ENCODE data around the gene KRT4. TPM values are rescaled to one million over a fixed set of nuclear protein-coding genes. Genes with fewer than 3 reads are reported as not detected.

The KRT4 gene
- total RNA-seq, 1 experiment from 2014 or later = not detected

DNA sequence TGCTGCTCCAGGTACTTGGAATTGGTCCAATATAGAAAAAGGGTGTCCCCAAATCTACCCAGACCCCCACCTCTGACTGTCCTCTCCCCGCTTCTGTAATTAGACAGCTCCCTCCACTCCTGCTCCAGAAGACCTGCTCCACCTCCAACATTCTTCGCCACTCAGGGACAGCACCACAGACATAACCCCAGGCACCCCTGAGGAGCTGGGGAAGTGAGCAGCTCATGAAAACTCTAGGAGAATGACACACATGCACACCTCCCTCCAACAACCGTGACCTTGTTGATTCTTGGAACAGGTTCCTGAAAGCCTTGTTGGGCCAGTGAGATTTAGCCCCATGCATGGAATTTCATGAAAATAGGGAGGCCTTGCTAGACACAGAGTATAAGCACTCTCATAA lies 8.2 kb downstream of the KRT4 start:
- H4K8ac ChIP-seq (replicated peaks; ENCODE audit: insufficient read length, low read depth, low read length) = no peak overlapping the region
- no peak overlapping the region for H2BK20ac ChIP-seq (ENCODE audit: low read depth, low read length, poor library complexity, severe bottlenecking)
- H2BK120ac ChIP-seq (ENCODE audit: low read depth, low read length, poor library complexity, severe bottlenecking) = no peak overlapping the region
- no peak overlapping the region for H3K23ac ChIP-seq (ENCODE audit: insufficient read length, low read depth, low read length)
- peaks cover 2% of the 10 kb centered on the region; the same call in 1 of the 2 replicates for H3K4me1 ChIP-seq (ENCODE audit: insufficient read depth, low read length)
- no peak overlapping the region for H3K4me2 ChIP-seq (ENCODE audit: insufficient read depth, insufficient read length, low read length)
- no peak overlapping the region for H3K14ac ChIP-seq (ENCODE audit: insufficient read depth, low read length)
- H3K9me3 Mint-ChIP-seq = no peaks in the 10 kb centered on the region
- no peak overlapping the region for H3K27ac ChIP-seq (ENCODE audit: insufficient read length, low read depth, low read length)
- no peaks in the 10 kb centered on the region for H3K79me2 ChIP-seq (ENCODE audit: insufficient read depth, low read length)
- no peaks in the 10 kb centered on the region for H3K27me3 ChIP-seq (ENCODE audit: insufficient read depth, low read length)
- no peak overlapping the region for H3K4me3 Mint-ChIP-seq
- no CpG with 5 or more reads among the region's 3 CpGs for WGBS (ENCODE audit: extremely low coverage, insufficient read length, low lambda C conversion rate)
- no peaks in the 10 kb centered on the region for H4K20me1 ChIP-seq (ENCODE audit: control insufficient read depth, insufficient read depth, insufficient read length)
- H4K5ac ChIP-seq (ENCODE audit: insufficient read length, low read depth, low read length) = no peak overlapping the region
- H2BK12ac ChIP-seq (ENCODE audit: insufficient read length, low read depth, low read length) = no peak overlapping the region
- TF ChIP-seq, protein P1, sequence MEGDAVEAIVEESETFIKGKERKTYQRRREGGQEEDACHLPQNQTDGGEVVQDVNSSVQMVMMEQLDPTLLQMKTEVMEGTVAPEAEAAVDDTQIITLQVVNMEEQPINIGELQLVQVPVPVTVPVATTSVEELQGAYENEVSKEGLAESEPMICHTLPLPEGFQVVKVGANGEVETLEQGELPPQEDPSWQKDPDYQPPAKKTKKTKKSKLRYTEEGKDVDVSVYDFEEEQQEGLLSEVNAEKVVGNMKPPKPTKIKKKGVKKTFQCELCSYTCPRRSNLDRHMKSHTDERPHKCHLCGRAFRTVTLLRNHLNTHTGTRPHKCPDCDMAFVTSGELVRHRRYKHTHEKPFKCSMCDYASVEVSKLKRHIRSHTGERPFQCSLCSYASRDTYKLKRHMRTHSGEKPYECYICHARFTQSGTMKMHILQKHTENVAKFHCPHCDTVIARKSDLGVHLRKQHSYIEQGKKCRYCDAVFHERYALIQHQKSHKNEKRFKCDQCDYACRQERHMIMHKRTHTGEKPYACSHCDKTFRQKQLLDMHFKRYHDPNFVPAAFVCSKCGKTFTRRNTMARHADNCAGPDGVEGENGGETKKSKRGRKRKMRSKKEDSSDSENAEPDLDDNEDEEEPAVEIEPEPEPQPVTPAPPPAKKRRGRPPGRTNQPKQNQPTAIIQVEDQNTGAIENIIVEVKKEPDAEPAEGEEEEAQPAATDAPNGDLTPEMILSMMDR (conservative IDR thresholded peaks at IDR 0.05) = no peak
- H2BK5ac ChIP-seq (ENCODE audit: insufficient read length, low read length) = no peak overlapping the region
- H4K91ac ChIP-seq (ENCODE audit: insufficient read length, low read depth, low read length) = no peak overlapping the region
- H3K18ac ChIP-seq (ENCODE audit: insufficient read length, low read depth, low read length) = no peak overlapping the region
- H3K9ac ChIP-seq (ENCODE audit: extremely low read depth, insufficient read length, low read length) = no peak overlapping the region
- H3K27me3 Mint-ChIP-seq (ENCODE audit: low read depth) = peaks cover 10% of the 10 kb centered on the region
- no peaks in the 10 kb centered on the region for H3K9me3 ChIP-seq (ENCODE audit: control insufficient read depth, low read depth, low read length)
- H3K36me3 Mint-ChIP-seq (ENCODE audit: insufficient read depth in 1 of 3, low read depth in 3 of 3) = no peaks in the 10 kb centered on the region
- peaks cover 27% of the 10 kb centered on the region in 2 experiments for H3K4me1 Mint-ChIP-seq
- H3K4ac ChIP-seq (ENCODE audit: low read depth, low read length) = no peak overlapping the region
- no peak overlapping the region for H2BK15ac ChIP-seq (ENCODE audit: low read depth, low read length)
- H2AK5ac ChIP-seq (ENCODE audit: insufficient read length, low read length) = no peak overlapping the region
- H3K23me2 ChIP-seq (ENCODE audit: insufficient read length, low read depth, low read length, poor library complexity, severe bottlenecking) = no peaks in the 10 kb centered on the region
- no peak overlapping the region for H2AFZ ChIP-seq (ENCODE audit: low read length)
- H3K27ac Mint-ChIP-seq = no peak overlapping the region; a peak in 1 of 7 replicates
- H3K56ac ChIP-seq (ENCODE audit: insufficient read length, low read depth, low read length) = no peak overlapping the region
- DNase-seq = no peak
- no peaks in the 10 kb centered on the region for H3K79me1 ChIP-seq (ENCODE audit: insufficient read depth, low read depth, low read length, poor library complexity, severe bottlenecking)
- H3T11ph ChIP-seq (ENCODE audit: low read length) = no peak overlapping the region

Data from H9 (cell line).